HCT116 (cell line): ENCODE results near the gene DCLRE1B. TPM values are rescaled to one million over a fixed set of nuclear protein-coding genes. Genes with fewer than 3 reads are reported as not detected.

Experiments used
- ATAC-seq: fragments of 200-7000 bp; cut with Tn5 transposase; 2 replicates; pipeline ENCODE4 v1.9.1; 2020; ENCODE audit warnings: mild to moderate bottlenecking, moderate library complexity
- BruUV-seq: library from RNA; stranded (reverse); fragments of 400-500 nt; replicated peaks from 2 replicates; lab custom pipeline; 2021; lab: Mats Ljungman, UMichigan
- CTCF ChIA-PET: fragments of 300-600 bp; sonication (Branson Sonifier 250); formaldehyde crosslinking; loops from one replicate; lab custom pipeline; 2021; ENCODE audit warnings: antibody characterized with exemption; lab: Charles Lee
- POLR2A ChIA-PET: fragments of 300-600, 350-600 bp; sonication (Branson Sonifier 250); formaldehyde crosslinking; loops from one replicate; lab custom pipeline; 2021; ENCODE audit warnings: antibody characterized with exemption; lab: Charles Lee
- RAD21 ChIA-PET, 2 experiments: fragments of 300-600 bp; sonication (Branson Sonifier 250); formaldehyde crosslinking; loops; one replicate each; lab custom pipeline; 2023; ENCODE audit warnings: low total read pairs in 2 of 2; ENCODE audit not compliant: uncharacterized antibody in 2 of 2, unreplicated experiment in 2 of 2, low non-redundant PET in 1 of 2; lab: Charles Lee
- DNase-seq: peaks from one replicate; pipeline ENCODE4 v3.0.0-alpha.2; 2010; ENCODE audit warnings: low read depth, low spot score
- H2AFZ ChIP-seq: fragments of 200-600 bp; shearing (Covaris generic), sonication (generic); 2 replicates; pipeline ENCODE4 v1.6.1; 2017; ENCODE audit warnings: low read depth, mixed run types, mixed read lengths, antibody characterized with exemption, low read length; ENCODE audit not compliant: poor library complexity, severe bottlenecking
- H3K27ac ChIP-seq: 2 replicates; pipeline ENCODE4 v1.5.1; 2012; ENCODE audit warnings: low read depth, low read length
- H3K27me3 ChIP-seq: fragments of 200-600 bp; sonication (generic); 2 replicates; pipeline ENCODE4 v1.6.1; 2016; ENCODE audit warnings: mixed run types, low read length, mixed read lengths; ENCODE audit not compliant: insufficient read depth
- H3K36me3 ChIP-seq, 2 experiments: fragments of 200-500 bp in 1 of 2; fragments of 200-600 bp in 1 of 2; sonication (Bioruptor generic) in 1 of 2; sonication (generic) in 1 of 2; 2 replicates each; pipeline versions ENCODE4 v1.5.1 to v1.6.1; 2014 to 2016; ENCODE audit warnings: low read length in 2 of 2, inconsistent platforms in 1 of 2, mixed read lengths in 1 of 2, mixed run types in 1 of 2; ENCODE audit not compliant: insufficient read depth in 2 of 2, control insufficient read depth in 1 of 2
- H3K4me1 ChIP-seq, 2 experiments: fragments of 200-600 bp in 1 of 2; sonication (generic) in 1 of 2; 2 replicates each; pipeline versions ENCODE4 v1.5.1 to v1.6.1; 2012 to 2017; ENCODE audit warnings: low read length in 2 of 2, inconsistent platforms in 1 of 2, mild to moderate bottlenecking in 1 of 2, mixed read lengths in 1 of 2, mixed run types in 1 of 2, moderate library complexity in 1 of 2; ENCODE audit not compliant: insufficient read depth in 2 of 2, control insufficient read depth in 1 of 2
- H3K4me2 ChIP-seq: fragments of 200-600 bp; sonication (generic); 2 replicates; pipeline ENCODE4 v1.6.1; 2017; ENCODE audit warnings: mixed run types, low read length, mixed read lengths
- H3K4me3 ChIP-seq, 2 experiments: fragments of 200-600 bp in 1 of 2; sonication (generic) in 1 of 2; replicated peaks in 1 of 2; 2 replicates each; pipeline ENCODE4 v1.5.1; 2011 to 2016; ENCODE audit warnings: low read length in 2 of 2, control low read depth in 1 of 2, low read depth in 1 of 2, mild to moderate bottlenecking in 1 of 2, mixed read lengths in 1 of 2, mixed run types in 1 of 2
- H3K79me2 ChIP-seq: fragments of 200-600 bp; sonication (generic); 2 replicates; pipeline ENCODE4 v1.6.1; 2017; ENCODE audit warnings: mild to moderate bottlenecking, mixed run types, low read length, moderate library complexity, mixed read lengths; ENCODE audit not compliant: insufficient read depth
- H3K9ac ChIP-seq: fragments of 200-600 bp; sonication (generic); 2 replicates; pipeline ENCODE4 v1.6.1; 2016; ENCODE audit warnings: low read length, mixed read lengths
- H3K9me2 ChIP-seq: fragments of 200-600 bp; sonication (generic), shearing (Covaris generic); 2 replicates; pipeline ENCODE4 v1.6.1; 2017; ENCODE audit warnings: mixed run types, mild to moderate bottlenecking, moderate library complexity; ENCODE audit not compliant: insufficient read depth
- H3K9me3 ChIP-seq, 2 experiments: fragments of 200-500 bp in 1 of 2; fragments of 200-600 bp in 1 of 2; sonication (Bioruptor generic) in 1 of 2; sonication (generic) in 1 of 2; 2 replicates each; pipeline ENCODE4 v1.6.1; 2014 to 2017; ENCODE audit warnings: low read length in 2 of 2, mixed read lengths in 2 of 2, inconsistent platforms in 1 of 2, low read depth in 1 of 2, mild to moderate bottlenecking in 1 of 2, mixed run types in 1 of 2, moderate library complexity in 1 of 2; ENCODE audit not compliant: control insufficient read depth in 1 of 2, insufficient read depth in 1 of 2
- H4K20me1 ChIP-seq: fragments of 200-600 bp; sonication (generic), shearing (Covaris generic); 2 replicates; pipeline ENCODE4 v1.6.1; 2017; ENCODE audit warnings: mixed run types, mild to moderate bottlenecking, moderate library complexity; ENCODE audit not compliant: insufficient read depth
- CBX3 ChIP-seq: IDR thresholded peaks from 2 replicates; pipeline ENCODE4 v1.6.1; 2012; ENCODE audit warnings: low read depth
- CEBPB ChIP-seq: IDR thresholded peaks from 2 replicates; pipeline ENCODE4 v1.6.1; 2012; ENCODE audit warnings: low read depth
- ELF1 ChIP-seq: IDR thresholded peaks from 2 replicates; pipeline ENCODE4 v1.6.1; 2012; ENCODE audit warnings: low read depth, borderline replicate concordance
- EZH2 ChIP-seq: fragments of 200-600 bp; sonication (generic); IDR thresholded peaks from 2 replicates; pipeline ENCODE4 v1.6.1; 2017; ENCODE audit warnings: antibody characterized with exemption, mixed run types
- EZH2phosphoT487 ChIP-seq: fragments of 200-600 bp; IDR thresholded peaks from 2 replicates; pipeline ENCODE4 v1.6.1; 2018; ENCODE audit warnings: antibody characterized with exemption, borderline replicate concordance
- FOSL1 ChIP-seq: IDR thresholded peaks from 2 replicates; pipeline ENCODE4 v1.6.1; 2012; ENCODE audit warnings: low read depth
- JUND ChIP-seq: IDR thresholded peaks from 2 replicates; pipeline ENCODE4 v1.6.1; 2012
- POLR2A ChIP-seq: IDR thresholded peaks from 2 replicates; pipeline ENCODE4 v1.7.0; 2011; ENCODE audit warnings: borderline replicate concordance; ENCODE audit not compliant: insufficient read depth, insufficient read length; ENCODE audit errors: extremely low read depth
- POLR2AphosphoS5 ChIP-seq: IDR thresholded peaks from 2 replicates; pipeline ENCODE4 v1.6.1; 2011; ENCODE audit warnings: mild to moderate bottlenecking, low read depth, low read length, moderate library complexity
- SIN3A ChIP-seq: IDR thresholded peaks from 2 replicates; pipeline ENCODE4 v1.6.1; 2012; ENCODE audit warnings: low read depth
- SP1 ChIP-seq: IDR thresholded peaks from 2 replicates; pipeline ENCODE4 v1.6.1; 2012; ENCODE audit warnings: low read depth
- SRF ChIP-seq: IDR thresholded peaks from 2 replicates; pipeline ENCODE4 v1.6.1; 2012; ENCODE audit warnings: low read depth
- TCF7L2 ChIP-seq: IDR thresholded peaks from 2 replicates; pipeline ENCODE4 v1.7.0; 2011; ENCODE audit warnings: borderline replicate concordance, inconsistent platforms; ENCODE audit not compliant: insufficient read depth, insufficient read length; ENCODE audit errors: extremely low read depth
- YY1 ChIP-seq: IDR thresholded peaks from 2 replicates; pipeline ENCODE4 v1.6.1; 2011; ENCODE audit warnings: low read length, low read depth, moderate library complexity, mild to moderate bottlenecking; ENCODE audit not compliant: insufficient replicate concordance; ENCODE audit errors: extremely low read depth
- ZFX ChIP-seq: fragments of 450-650 bp; IDR thresholded peaks from 2 replicates; pipeline ENCODE4 v1.6.1; 2017
- intact Hi-C: fragments of 100-400 bp; cut with micrococcal nuclease; formaldehyde crosslinking; loops from 2 replicates; pipeline ENCODE4 v1.10.0; 2022
- total RNA-seq: library from RNA; stranded (reverse); gene quantifications from one replicate; pipeline ENCODE4 v1.2.1, GENCODE V29; 2021; ENCODE audit not compliant: unreplicated experiment
- TF ChIP-seq, protein P1 (sequence below), 3 experiments: fragments of 200-600 bp in 1 of 3; sonication (generic) in 1 of 3; IDR thresholded peaks in 2 of 3; conservative IDR thresholded peaks in 1 of 3; 2 replicates each; pipeline ENCODE4 v1.5.1; 2012 to 2017; ENCODE audit warnings: low read depth in 2 of 3, low read length in 2 of 3, antibody characterized with exemption in 1 of 3, borderline replicate concordance in 1 of 3, control low read depth in 1 of 3, mild to moderate bottlenecking in 1 of 3, mixed read lengths in 1 of 3, mixed run types in 1 of 3, moderate library complexity in 1 of 3; ENCODE audit not compliant: insufficient read depth in 1 of 3
- TF ChIP-seq, protein P2 (sequence below): IDR thresholded peaks from 2 replicates; pipeline ENCODE4 v1.6.1; 2012
- TF ChIP-seq, protein P3 (sequence below): IDR thresholded peaks from 2 replicates; pipeline ENCODE4 v1.6.1; 2012
- TF ChIP-seq, protein P4 (sequence below): IDR thresholded peaks from 2 replicates; pipeline ENCODE4 v1.6.1; 2011; ENCODE audit warnings: mild to moderate bottlenecking, low read length, moderate library complexity; ENCODE audit not compliant: insufficient replicate concordance; ENCODE audit errors: extremely low read depth

DCLRE1B gene
- total RNA-seq, 1 experiment from 2014 or later: 13.4 TPM

DNA sequence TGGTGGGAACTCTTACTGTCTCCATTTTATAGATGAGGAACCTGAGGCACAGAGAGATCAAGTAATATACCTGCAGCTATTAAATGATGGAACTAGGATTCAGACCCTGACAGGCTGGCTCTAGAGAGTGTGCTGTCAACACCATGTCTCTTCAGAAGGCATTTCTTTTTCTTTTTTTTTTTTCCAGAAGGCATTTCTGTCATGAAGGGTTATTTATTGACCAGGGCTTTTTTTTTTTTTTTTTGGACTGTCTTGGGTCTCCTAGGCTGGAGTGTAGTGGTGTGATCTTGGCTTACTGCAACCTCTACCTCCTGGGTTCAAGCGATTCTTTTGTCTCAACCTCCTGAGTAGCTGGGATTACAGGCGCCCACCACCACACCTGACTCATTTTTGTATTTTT is 46.6 kb downstream of the DCLRE1B start:
- ChIA-PET RAD21 (no interaction called here), CTCF (interaction anchor here (1.4 kb wide), 1 partner anchor 12 kb away, joined by 4 read pairs; no protein-coding TSS in a partner anchor), POLR2A (no interaction called here)
- no peaks in the 10 kb centered on the region for H3K9me3 ChIP-seq
- H3K36me3 ChIP-seq: peaks cover 2 to 3% of the 10 kb centered on the region in 2 experiments; a peak in 2 of 4 replicates
- no TSS peak for BruUV-seq
- intact Hi-C loops: no loop called here
- DNase-seq: no peak
- H2AFZ ChIP-seq: no peak overlapping the region
- H3K79me2 ChIP-seq: peaks cover 44% of the 10 kb centered on the region
- H3K9me2 ChIP-seq: no peaks in the 10 kb centered on the region
- no peak overlapping the region for H3K4me2 ChIP-seq
- H3K27me3 ChIP-seq: no peaks in the 10 kb centered on the region
- no peak overlapping the region for H3K4me3 ChIP-seq
- TF ChIP-seq SRF (no peak), EZH2phosphoT487 (no peak), TCF7L2 (no peak), POLR2A (no peak), SP1 (no peak), CEBPB (no peak), ZFX (no peak), CBX3 (no peak), ELF1 (no peak), JUND (no peak), FOSL1 (no peak), SIN3A (no peak), POLR2AphosphoS5 (no peak), YY1 (no peak), EZH2 (no peak)
- TF ChIP-seq, protein P1, sequence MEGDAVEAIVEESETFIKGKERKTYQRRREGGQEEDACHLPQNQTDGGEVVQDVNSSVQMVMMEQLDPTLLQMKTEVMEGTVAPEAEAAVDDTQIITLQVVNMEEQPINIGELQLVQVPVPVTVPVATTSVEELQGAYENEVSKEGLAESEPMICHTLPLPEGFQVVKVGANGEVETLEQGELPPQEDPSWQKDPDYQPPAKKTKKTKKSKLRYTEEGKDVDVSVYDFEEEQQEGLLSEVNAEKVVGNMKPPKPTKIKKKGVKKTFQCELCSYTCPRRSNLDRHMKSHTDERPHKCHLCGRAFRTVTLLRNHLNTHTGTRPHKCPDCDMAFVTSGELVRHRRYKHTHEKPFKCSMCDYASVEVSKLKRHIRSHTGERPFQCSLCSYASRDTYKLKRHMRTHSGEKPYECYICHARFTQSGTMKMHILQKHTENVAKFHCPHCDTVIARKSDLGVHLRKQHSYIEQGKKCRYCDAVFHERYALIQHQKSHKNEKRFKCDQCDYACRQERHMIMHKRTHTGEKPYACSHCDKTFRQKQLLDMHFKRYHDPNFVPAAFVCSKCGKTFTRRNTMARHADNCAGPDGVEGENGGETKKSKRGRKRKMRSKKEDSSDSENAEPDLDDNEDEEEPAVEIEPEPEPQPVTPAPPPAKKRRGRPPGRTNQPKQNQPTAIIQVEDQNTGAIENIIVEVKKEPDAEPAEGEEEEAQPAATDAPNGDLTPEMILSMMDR (IDR thresholded peaks at IDR 0.05 in 2 of 3, conservative IDR thresholded peaks at IDR 0.05 in 1 of 3; ENCODE audit: borderline replicate concordance in 1 of 3, insufficient read depth in 1 of 3, low read depth in 2 of 3, low read length in 2 of 3): no peak
- TF ChIP-seq, protein P2, sequence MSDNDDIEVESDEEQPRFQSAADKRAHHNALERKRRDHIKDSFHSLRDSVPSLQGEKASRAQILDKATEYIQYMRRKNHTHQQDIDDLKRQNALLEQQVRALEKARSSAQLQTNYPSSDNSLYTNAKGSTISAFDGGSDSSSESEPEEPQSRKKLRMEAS: no peak
- TF ChIP-seq, protein P3, sequence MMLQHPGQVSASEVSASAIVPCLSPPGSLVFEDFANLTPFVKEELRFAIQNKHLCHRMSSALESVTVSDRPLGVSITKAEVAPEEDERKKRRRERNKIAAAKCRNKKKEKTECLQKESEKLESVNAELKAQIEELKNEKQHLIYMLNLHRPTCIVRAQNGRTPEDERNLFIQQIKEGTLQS: no peak
- TF ChIP-seq, protein P4, sequence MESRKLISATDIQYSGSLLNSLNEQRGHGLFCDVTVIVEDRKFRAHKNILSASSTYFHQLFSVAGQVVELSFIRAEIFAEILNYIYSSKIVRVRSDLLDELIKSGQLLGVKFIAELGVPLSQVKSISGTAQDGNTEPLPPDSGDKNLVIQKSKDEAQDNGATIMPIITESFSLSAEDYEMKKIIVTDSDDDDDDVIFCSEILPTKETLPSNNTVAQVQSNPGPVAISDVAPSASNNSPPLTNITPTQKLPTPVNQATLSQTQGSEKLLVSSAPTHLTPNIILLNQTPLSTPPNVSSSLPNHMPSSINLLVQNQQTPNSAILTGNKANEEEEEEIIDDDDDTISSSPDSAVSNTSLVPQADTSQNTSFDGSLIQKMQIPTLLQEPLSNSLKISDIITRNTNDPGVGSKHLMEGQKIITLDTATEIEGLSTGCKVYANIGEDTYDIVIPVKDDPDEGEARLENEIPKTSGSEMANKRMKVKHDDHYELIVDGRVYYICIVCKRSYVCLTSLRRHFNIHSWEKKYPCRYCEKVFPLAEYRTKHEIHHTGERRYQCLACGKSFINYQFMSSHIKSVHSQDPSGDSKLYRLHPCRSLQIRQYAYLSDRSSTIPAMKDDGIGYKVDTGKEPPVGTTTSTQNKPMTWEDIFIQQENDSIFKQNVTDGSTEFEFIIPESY: no peak
- no peak for ATAC-seq
- H3K4me1 ChIP-seq: peaks cover 2 to 3% of the 10 kb centered on the region in 2 experiments; a peak in 1 of 4 replicates
- H3K27ac ChIP-seq: no peak overlapping the region
- no peak overlapping the region for H3K9ac ChIP-seq
- no peaks in the 10 kb centered on the region for H4K20me1 ChIP-seq
